ENCODE results near the gene CHD1L. TPM values are rescaled to one million over a fixed set of nuclear protein-coding genes. Genes with fewer than 3 reads are reported as not detected.
A peak's percentile ranks its signal among the peaks of the same experiment; 100 is the strongest.
"Not testable (repeated sequence)": the region's sequence is repeated elsewhere in the genome, so short reads cannot be mapped to it uniquely, and the experiment has no call there.

The CHD1L gene
- total and polyA plus RNA-seq, 4 experiments from 2014 or later, result 17.1 to 31.6 (median 24.2) TPM

DNA sequence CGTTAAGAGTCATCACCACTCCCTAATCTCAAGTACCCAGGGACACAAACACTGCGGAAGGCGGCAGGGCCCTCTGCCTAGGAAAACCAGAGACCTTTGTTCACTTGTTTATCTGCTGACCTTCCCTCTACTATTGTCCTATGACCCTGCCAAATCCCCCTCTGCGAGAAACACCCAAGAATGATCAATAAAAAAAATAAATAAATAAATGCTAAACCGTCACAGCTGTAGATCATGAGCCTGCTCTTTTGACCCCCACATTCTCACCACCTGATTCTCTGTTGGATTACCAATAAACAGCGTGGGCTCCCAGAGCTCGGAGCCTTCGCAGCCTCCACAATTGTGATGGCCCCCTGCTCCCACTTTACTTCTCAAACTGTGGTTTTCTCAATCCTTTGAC, 8.6 kb upstream of the CHD1L start:
- peak overlapping the region in 1 of 7 donors; percentile 22 for H3K27ac Mint-ChIP-seq

GRCh38 chr1:147235822-147236221, 6.7 kb upstream of the CHD1L start:
- Histone ChIP-seq H3K27me3 (ENCODE audit: insufficient read depth, low read length) (no peaks in the 10 kb centered on the region), H3K36me3 (ENCODE audit: insufficient read depth, low read length) (no peaks in the 10 kb centered on the region), H3K27ac (ENCODE audit: low read depth, low read length) (no peak overlapping the region), H3K4me1 (ENCODE audit: insufficient read depth, low read length) (no peaks in the 10 kb centered on the region), H3K4me3 (ENCODE audit: low read length in 2 of 2) (no peak overlapping the region), H3K9me3 (ENCODE audit: control insufficient read depth in 1 of 2, low read length in 2 of 2) (no peaks in the 10 kb centered on the region)
- DNase-seq, result no peak
- intact Hi-C loops (cut with micrococcal nuclease), result no loop called here
- POLR2A ChIA-PET (ENCODE audit: partially characterized antibody), result no interaction called here
- Mint-ChIP-seq H3K4me3 (no peak overlapping the region), H3K27ac (no peak overlapping the region), H3K9me3 (no peaks in the 10 kb centered on the region), H3K4me1 (no peaks in the 10 kb centered on the region), H3K27me3 (peaks cover 0 to 6% of the 10 kb centered on the region in 2 donors), H3K36me3 (no peaks in the 10 kb centered on the region)
- CTCF ChIA-PET (ENCODE audit: partially characterized antibody), result interaction anchor here (0.6 kb wide), 1 partner anchor 27 kb away, joined by 3 read pairs; no protein-coding TSS in a partner anchor

More for the DNA sequence above, 8.6 kb upstream of the CHD1L start:
- DNase-seq; H3K36me3 ChIP-seq (ENCODE audit: insufficient read depth, low read length); intact Hi-C loops (cut with micrococcal nuclease); H3K4me3 Mint-ChIP-seq; H3K36me3 Mint-ChIP-seq; H3K27me3 Mint-ChIP-seq; H3K9me3 ChIP-seq (ENCODE audit: control insufficient read depth in 1 of 2, low read length in 2 of 2); H3K4me3 ChIP-seq (ENCODE audit: low read length in 2 of 2); H3K9me3 Mint-ChIP-seq; H3K4me1 ChIP-seq (ENCODE audit: insufficient read depth, low read length); H3K4me1 Mint-ChIP-seq; POLR2A ChIA-PET (ENCODE audit: partially characterized antibody); H3K27me3 ChIP-seq (ENCODE audit: insufficient read depth, low read length); H3K27ac ChIP-seq (ENCODE audit: low read depth, low read length): not testable (repeated sequence)
- CTCF ChIA-PET (ENCODE audit: partially characterized antibody), result interaction anchor here (1.5 kb wide), 1 partner anchor 61 kb away, joined by 3 read pairs; no protein-coding TSS in a partner anchor

DNA sequence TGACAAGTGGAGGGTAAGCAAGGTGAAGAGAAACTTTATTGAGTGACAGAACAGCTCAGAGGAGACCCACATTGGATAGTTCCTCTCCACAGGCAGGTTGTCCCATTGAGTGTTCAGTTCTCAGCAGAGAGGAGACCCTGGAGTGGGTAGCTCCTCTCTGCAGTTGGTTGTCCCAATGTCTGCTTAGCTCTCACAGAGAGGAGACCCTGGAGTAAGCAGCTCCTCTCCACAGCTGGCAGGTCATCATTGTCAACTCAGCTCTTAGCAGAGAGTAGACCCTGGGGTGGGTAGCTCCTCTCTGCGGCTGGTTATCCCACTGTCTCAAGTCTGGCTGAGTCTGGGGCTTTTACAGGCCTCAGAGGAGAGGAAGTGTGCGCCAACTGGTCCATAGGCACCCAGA, 6.0 kb upstream of the CHD1L start:
- Histone ChIP-seq H3K27me3 (ENCODE audit: insufficient read depth, low read length) (no peaks in the 10 kb centered on the region), H3K9me3 (ENCODE audit: control insufficient read depth in 1 of 2, low read length in 2 of 2) (no peaks in the 10 kb centered on the region), H3K4me1 (ENCODE audit: insufficient read depth, low read length) (no peaks in the 10 kb centered on the region), H3K36me3 (ENCODE audit: insufficient read depth, low read length) (no peaks in the 10 kb centered on the region), H3K4me3 (ENCODE audit: low read length in 2 of 2) (no peak overlapping the region), H3K27ac (ENCODE audit: low read depth, low read length) (no peak overlapping the region)
- DNase-seq, result no peak
- Mint-ChIP-seq H3K27ac (no peak overlapping the region), H3K27me3 (peaks cover 0 to 6% of the 10 kb centered on the region in 2 donors), H3K4me1 (no peaks in the 10 kb centered on the region), H3K9me3 (no peaks in the 10 kb centered on the region), H3K4me3 (no peak overlapping the region), H3K36me3 (no peaks in the 10 kb centered on the region)
- ChIA-PET POLR2A (ENCODE audit: partially characterized antibody) (no interaction called here), CTCF (ENCODE audit: partially characterized antibody) (interaction anchor here (0.6 kb wide), 1 partner anchor 28 kb away, joined by 3 read pairs; no protein-coding TSS in a partner anchor)
- intact Hi-C loops (cut with micrococcal nuclease), result no loop called here

DNA sequence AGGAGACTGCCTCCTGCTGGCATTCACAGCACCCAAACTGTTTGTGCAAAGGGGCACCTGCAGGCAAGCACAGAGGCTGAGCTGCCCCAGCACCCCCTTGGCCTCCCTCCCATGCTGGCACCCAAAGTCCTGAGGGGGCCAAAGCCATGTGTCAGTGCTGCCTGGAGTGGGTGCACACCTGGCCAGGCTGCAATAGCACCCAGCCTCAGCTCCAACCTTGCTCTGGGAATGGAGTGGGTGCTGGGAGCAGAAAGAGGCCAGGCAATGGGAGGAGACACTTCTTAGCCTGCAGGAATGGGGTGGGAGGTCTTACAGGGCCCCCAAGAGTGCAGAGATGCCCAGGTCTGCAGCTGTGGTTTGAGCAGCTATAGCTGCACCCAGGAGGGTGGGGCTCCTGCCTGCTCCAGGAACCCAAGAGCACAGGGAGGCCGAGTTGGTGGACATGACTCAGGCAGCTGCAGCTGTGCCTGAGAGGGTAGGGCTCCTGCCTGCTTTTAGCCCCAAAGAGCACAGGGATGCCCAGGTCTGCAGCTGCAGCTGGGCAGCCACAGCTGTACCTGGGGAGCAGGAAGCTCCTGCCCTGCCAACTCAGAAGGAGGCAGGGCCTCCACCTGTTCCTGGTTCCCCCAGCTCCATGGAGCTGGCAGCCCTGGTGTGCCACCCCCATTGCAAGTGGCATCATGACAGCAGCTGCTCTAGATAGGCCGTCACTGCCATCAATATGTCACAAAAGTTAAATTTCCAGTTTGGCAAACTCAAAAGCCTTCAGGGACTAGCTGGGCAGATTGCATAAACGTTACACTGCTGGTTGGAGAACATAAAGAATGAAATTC, 5.3 kb upstream of the CHD1L start:
- no peaks in the 10 kb centered on the region for H3K9me3 ChIP-seq (ENCODE audit: control insufficient read depth in 1 of 2, low read length in 2 of 2)
- no peak for DNase-seq
- Mint-ChIP-seq H3K9me3 (no peaks in the 10 kb centered on the region), H3K36me3 (no peaks in the 10 kb centered on the region), H3K4me1 (peaks cover 0 to 3% (median 2%) of the 10 kb centered on the region in 4 donors), H3K4me3 (no peak overlapping the region), H3K27ac (no peak overlapping the region), H3K27me3 (peaks cover 0 to 6% of the 10 kb centered on the region in 2 donors)
- H3K4me3 ChIP-seq (ENCODE audit: low read length in 2 of 2), result no peak overlapping the region
- intact Hi-C loops (cut with micrococcal nuclease), result no loop called here
- ChIA-PET POLR2A (ENCODE audit: partially characterized antibody) (interaction anchor here (1.1 kb wide), 1 partner anchor 12 kb away, joined by 3 read pairs; the partner anchor contains the start of gene FMO5), CTCF (ENCODE audit: partially characterized antibody) (no interaction called here)
- H3K4me1 ChIP-seq (ENCODE audit: insufficient read depth, low read length), result peaks cover 2% of the 10 kb centered on the region
- no peaks in the 10 kb centered on the region for H3K36me3 ChIP-seq (ENCODE audit: insufficient read depth, low read length)
- no peaks in the 10 kb centered on the region for H3K27me3 ChIP-seq (ENCODE audit: insufficient read depth, low read length)
- H3K27ac ChIP-seq (ENCODE audit: low read depth, low read length), result no peak overlapping the region

DNA sequence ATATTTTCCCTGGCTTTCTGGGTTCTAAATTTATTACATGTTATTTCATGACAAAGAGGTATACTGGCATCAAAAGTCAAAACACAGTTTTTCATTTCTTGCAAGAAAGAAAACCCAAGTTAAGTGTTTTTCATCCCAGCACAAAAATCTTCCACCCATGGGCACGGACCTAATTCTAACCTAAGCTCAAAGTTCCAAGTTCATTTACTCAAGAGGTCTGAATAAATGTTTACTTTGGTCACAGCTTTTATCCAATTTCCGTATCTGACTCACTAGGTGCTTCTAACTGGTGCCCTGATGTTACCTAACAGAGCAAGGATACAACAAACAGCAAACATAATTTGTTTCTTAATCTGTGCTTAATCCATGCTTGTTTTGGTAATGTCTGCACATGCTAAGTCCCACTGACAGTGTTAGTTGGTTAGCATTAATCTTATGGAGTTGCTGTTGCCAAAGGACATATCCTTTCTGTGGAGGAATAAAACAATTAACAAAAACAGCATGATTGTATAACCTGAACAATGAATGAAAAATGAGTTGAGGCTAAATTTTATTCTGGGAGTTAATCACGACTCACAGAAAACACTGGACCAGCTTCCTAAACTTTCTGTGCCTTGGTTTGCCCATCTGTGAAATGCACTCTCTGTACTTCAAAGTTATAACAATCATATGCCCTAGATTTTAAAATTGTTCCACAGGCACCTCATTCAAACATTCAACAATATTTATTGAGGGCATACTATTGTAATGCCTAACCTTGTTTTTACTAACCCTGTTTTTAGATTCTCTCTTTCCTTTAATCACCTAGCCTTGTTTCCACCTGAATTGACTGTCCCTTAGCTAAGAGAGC, 4.2 kb upstream of the CHD1L start:
- Histone ChIP-seq H3K9me3 (ENCODE audit: control insufficient read depth in 1 of 2, low read length in 2 of 2) (no peaks in the 10 kb centered on the region), H3K36me3 (ENCODE audit: insufficient read depth, low read length) (no peaks in the 10 kb centered on the region), H3K4me3 (ENCODE audit: low read length in 2 of 2) (no peak overlapping the region), H3K27me3 (ENCODE audit: insufficient read depth, low read length) (no peaks in the 10 kb centered on the region), H3K27ac (ENCODE audit: low read depth, low read length) (no peak overlapping the region), H3K4me1 (ENCODE audit: insufficient read depth, low read length) (peaks cover 4% of the 10 kb centered on the region)
- Mint-ChIP-seq H3K27me3 (peaks cover 0 to 5% of the 10 kb centered on the region in 2 donors), H3K36me3 (peaks cover 0 to 1% of the 10 kb centered on the region in 2 donors), H3K4me3 (no peak overlapping the region), H3K4me1 (peaks cover 0 to 8% (median 4%) of the 10 kb centered on the region in 4 donors), H3K27ac (no peak overlapping the region), H3K9me3 (no peaks in the 10 kb centered on the region)
- ChIA-PET POLR2A (ENCODE audit: partially characterized antibody) (interaction anchor here (1.1 kb wide), 1 partner anchor 13 kb away, joined by 3 read pairs; the partner anchor contains the start of gene FMO5), CTCF (ENCODE audit: partially characterized antibody) (no interaction called here)
- DNase-seq, result no peak
- intact Hi-C loops (cut with micrococcal nuclease), result no loop called here

GRCh38 chr1:147238925-147239820, 3.3 kb upstream of the CHD1L start:
- Mint-ChIP-seq H3K27ac (no peak overlapping the region), H3K4me3 (no peak overlapping the region), H3K4me1 (peaks cover 5 to 17% (median 11%) of the 10 kb centered on the region in 4 donors), H3K9me3 (no peaks in the 10 kb centered on the region), H3K36me3 (peaks cover 0 to 4% of the 10 kb centered on the region in 2 donors), H3K27me3 (peaks cover 0 to 3% of the 10 kb centered on the region in 2 donors)
- no peak for DNase-seq
- H3K4me3 ChIP-seq (ENCODE audit: low read length in 2 of 2), result no peak overlapping the region
- no peaks in the 10 kb centered on the region for H3K27me3 ChIP-seq (ENCODE audit: insufficient read depth, low read length)
- intact Hi-C loops (cut with micrococcal nuclease), result no loop called here
- peaks cover 11% of the 10 kb centered on the region for H3K4me1 ChIP-seq (ENCODE audit: insufficient read depth, low read length)
- H3K36me3 ChIP-seq (ENCODE audit: insufficient read depth, low read length), result no peaks in the 10 kb centered on the region
- ChIA-PET POLR2A (ENCODE audit: partially characterized antibody) (no interaction called here), CTCF (ENCODE audit: partially characterized antibody) (no interaction called here)
- H3K9me3 ChIP-seq (ENCODE audit: control insufficient read depth in 1 of 2, low read length in 2 of 2), result no peaks in the 10 kb centered on the region
- no peak overlapping the region for H3K27ac ChIP-seq (ENCODE audit: low read depth, low read length)

Measured in CD4-positive, alpha-beta memory T cell (primary cell).